ENCODE results near the gene GAPDHS. TPM values are rescaled to one million over a fixed set of nuclear protein-coding genes. Genes with fewer than 3 reads are reported as not detected.

GAPDHS gene
- total and polyA plus RNA-seq, 2 experiments from 2014 or later: not detected

GRCh38 chr19:35531291-35531690 lies 2.0 kb upstream of the GAPDHS start:
- H3K27me3 ChIP-seq: no peaks in the 10 kb centered on the region
- H2AFZ ChIP-seq: no peak overlapping the region
- WGBS (ENCODE audit: low lambda C conversion rate, missing lambda C conversion rate): 41% methylated on average over 6 of the region's 6 CpGs
- no peaks in the 10 kb centered on the region for H3K4me1 ChIP-seq (ENCODE audit: insufficient read depth)
- H3K27ac ChIP-seq: no peak overlapping the region
- H3K4me3 ChIP-seq: no peak overlapping the region
- H3K79me2 ChIP-seq: no peaks in the 10 kb centered on the region
- no peak overlapping the region for H3K4me2 ChIP-seq
- TF ChIP-seq EZH2phosphoT487 (IDR thresholded peaks at IDR 0.05; ENCODE audit: low read depth, severe bottlenecking, unreplicated experiment) (no peak), EZH2 (IDR thresholded peaks at IDR 0.05; ENCODE audit: borderline replicate concordance) (no peak)
- TF ChIP-seq, protein P1, sequence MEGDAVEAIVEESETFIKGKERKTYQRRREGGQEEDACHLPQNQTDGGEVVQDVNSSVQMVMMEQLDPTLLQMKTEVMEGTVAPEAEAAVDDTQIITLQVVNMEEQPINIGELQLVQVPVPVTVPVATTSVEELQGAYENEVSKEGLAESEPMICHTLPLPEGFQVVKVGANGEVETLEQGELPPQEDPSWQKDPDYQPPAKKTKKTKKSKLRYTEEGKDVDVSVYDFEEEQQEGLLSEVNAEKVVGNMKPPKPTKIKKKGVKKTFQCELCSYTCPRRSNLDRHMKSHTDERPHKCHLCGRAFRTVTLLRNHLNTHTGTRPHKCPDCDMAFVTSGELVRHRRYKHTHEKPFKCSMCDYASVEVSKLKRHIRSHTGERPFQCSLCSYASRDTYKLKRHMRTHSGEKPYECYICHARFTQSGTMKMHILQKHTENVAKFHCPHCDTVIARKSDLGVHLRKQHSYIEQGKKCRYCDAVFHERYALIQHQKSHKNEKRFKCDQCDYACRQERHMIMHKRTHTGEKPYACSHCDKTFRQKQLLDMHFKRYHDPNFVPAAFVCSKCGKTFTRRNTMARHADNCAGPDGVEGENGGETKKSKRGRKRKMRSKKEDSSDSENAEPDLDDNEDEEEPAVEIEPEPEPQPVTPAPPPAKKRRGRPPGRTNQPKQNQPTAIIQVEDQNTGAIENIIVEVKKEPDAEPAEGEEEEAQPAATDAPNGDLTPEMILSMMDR (IDR thresholded peaks at IDR 0.05; ENCODE audit: poor library complexity): no peak
- no peaks in the 10 kb centered on the region for H3K9me2 ChIP-seq (replicated peaks; ENCODE audit: insufficient read depth)
- DNase-seq (ENCODE audit: low spot score): no peak
- no peaks in the 10 kb centered on the region for H3K9me3 ChIP-seq (ENCODE audit: low read depth)
- H4K20me1 ChIP-seq (ENCODE audit: insufficient read depth, poor library complexity, severe bottlenecking): no peaks in the 10 kb centered on the region
- no peaks in the 10 kb centered on the region for H3K36me3 ChIP-seq (replicated peaks; ENCODE audit: insufficient read depth, low read depth)

DNA sequence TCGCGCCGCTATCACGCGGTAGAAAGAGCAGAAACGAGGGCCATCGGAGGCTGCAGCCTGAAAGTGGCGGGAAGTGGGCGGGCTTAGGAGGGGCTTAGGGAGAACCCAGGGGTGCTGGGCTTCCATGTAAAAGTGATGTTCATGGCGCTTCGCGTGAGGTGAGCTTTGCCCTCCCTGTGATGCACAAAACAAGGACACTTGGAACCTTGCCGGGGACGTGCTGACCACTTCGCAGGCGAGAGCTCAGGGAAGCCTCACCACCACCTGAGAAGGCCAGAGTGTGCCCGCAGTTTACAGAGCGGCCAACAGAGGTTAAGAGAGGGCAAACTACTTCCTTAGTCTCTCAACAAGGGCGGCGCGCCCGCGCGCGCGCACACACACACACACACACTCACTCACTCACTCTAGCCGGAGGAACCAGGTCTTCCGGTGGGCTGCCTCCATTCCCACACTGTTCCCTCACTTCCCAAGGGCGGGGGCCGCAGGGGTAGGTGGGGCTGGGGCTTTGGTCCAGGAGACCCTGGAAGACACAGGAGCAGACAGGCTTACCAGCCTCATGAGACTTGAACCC lies 651 bp downstream of the GAPDHS start:
- peak; percentile 37 for DNase-seq (ENCODE audit: low spot score)
- no peaks in the 10 kb centered on the region for H3K4me1 ChIP-seq (ENCODE audit: insufficient read depth)
- no peaks in the 10 kb centered on the region for H3K79me2 ChIP-seq
- no peaks in the 10 kb centered on the region for H3K27me3 ChIP-seq
- no peak overlapping the region for H2AFZ ChIP-seq
- H3K4me2 ChIP-seq: no peak overlapping the region
- TF ChIP-seq, protein P1 (IDR thresholded peaks at IDR 0.05; ENCODE audit: poor library complexity): no peak
- TF ChIP-seq EZH2phosphoT487 (IDR thresholded peaks at IDR 0.05; ENCODE audit: low read depth, severe bottlenecking, unreplicated experiment): no peak
- TF ChIP-seq EZH2 (IDR thresholded peaks at IDR 0.05; ENCODE audit: borderline replicate concordance): no peak
- H3K36me3 ChIP-seq (replicated peaks; ENCODE audit: insufficient read depth, low read depth): no peaks in the 10 kb centered on the region
- no peak overlapping the region for H3K4me3 ChIP-seq
- 60% methylated on average over 26 of the region's 30 CpGs for WGBS (ENCODE audit: low lambda C conversion rate, missing lambda C conversion rate)
- H3K9me2 ChIP-seq (replicated peaks; ENCODE audit: insufficient read depth): no peaks in the 10 kb centered on the region
- H3K9me3 ChIP-seq (ENCODE audit: low read depth): no peaks in the 10 kb centered on the region
- no peaks in the 10 kb centered on the region for H4K20me1 ChIP-seq (ENCODE audit: insufficient read depth, poor library complexity, severe bottlenecking)
- no peak overlapping the region for H3K27ac ChIP-seq

DNA sequence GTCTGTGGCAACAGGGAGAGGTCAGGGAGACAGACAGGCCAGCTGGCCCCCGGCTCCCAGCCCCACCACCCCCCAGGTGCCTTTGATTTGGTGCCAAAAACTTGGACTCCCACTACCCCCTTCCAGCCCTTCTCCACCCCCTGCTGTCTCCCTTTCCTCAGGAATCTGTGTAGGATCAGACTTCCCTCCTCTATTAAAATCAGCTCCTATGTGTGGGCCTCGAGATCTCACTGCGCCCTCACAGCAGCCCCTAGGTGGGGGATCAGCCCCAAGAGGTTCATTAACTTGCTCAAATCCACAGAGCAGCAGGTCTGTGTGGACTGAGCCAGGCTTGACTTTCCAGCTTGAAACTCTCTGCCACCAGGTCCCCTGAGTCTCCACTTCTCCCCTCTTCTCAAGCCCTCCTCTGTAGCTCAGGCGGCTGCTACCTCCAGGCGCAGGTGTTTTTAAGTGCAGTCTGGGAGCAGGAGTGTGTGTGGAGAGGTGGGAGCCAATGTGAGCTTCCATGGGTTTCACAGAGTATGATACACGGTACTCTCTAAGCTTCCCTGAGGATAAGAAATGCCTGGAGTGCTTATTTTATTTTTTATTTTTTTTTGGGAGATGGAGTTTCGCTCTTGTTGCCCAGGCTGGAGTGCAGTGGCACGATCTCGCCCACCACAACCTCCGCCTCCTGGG lies 1.7 kb downstream of the GAPDHS start:
- H3K4me2 ChIP-seq: no peak overlapping the region
- no peaks in the 10 kb centered on the region for H3K27me3 ChIP-seq
- no peaks in the 10 kb centered on the region for H3K36me3 ChIP-seq (replicated peaks; ENCODE audit: insufficient read depth, low read depth)
- TF ChIP-seq EZH2phosphoT487 (IDR thresholded peaks at IDR 0.05; ENCODE audit: low read depth, severe bottlenecking, unreplicated experiment) (no peak), EZH2 (IDR thresholded peaks at IDR 0.05; ENCODE audit: borderline replicate concordance) (no peak)
- TF ChIP-seq, protein P1 (IDR thresholded peaks at IDR 0.05; ENCODE audit: poor library complexity): no peak
- no peak overlapping the region for H3K27ac ChIP-seq
- WGBS (ENCODE audit: low lambda C conversion rate, missing lambda C conversion rate): 82% methylated on average over 10 of the region's 10 CpGs
- H3K4me1 ChIP-seq (ENCODE audit: insufficient read depth): no peaks in the 10 kb centered on the region
- H3K9me3 ChIP-seq (ENCODE audit: low read depth): no peaks in the 10 kb centered on the region
- H3K9me2 ChIP-seq (replicated peaks; ENCODE audit: insufficient read depth): no peaks in the 10 kb centered on the region
- no peaks in the 10 kb centered on the region for H4K20me1 ChIP-seq (ENCODE audit: insufficient read depth, poor library complexity, severe bottlenecking)
- no peaks in the 10 kb centered on the region for H3K79me2 ChIP-seq
- no peak overlapping the region for H3K4me3 ChIP-seq
- H2AFZ ChIP-seq: no peak overlapping the region
- DNase-seq (ENCODE audit: low spot score): no peak

Measured in hepatocyte (in vitro differentiated cells).